ENCODE results near the gene ARHGAP4. TPM values are rescaled to one million over a fixed set of nuclear protein-coding genes. Genes with fewer than 3 reads are reported as not detected.
A peak's percentile ranks its signal among the peaks of the same experiment; 100 is the strongest.

Gene ARHGAP4
- total RNA-seq, 1 experiment from 2014 or later = 67.4 TPM

DNA sequence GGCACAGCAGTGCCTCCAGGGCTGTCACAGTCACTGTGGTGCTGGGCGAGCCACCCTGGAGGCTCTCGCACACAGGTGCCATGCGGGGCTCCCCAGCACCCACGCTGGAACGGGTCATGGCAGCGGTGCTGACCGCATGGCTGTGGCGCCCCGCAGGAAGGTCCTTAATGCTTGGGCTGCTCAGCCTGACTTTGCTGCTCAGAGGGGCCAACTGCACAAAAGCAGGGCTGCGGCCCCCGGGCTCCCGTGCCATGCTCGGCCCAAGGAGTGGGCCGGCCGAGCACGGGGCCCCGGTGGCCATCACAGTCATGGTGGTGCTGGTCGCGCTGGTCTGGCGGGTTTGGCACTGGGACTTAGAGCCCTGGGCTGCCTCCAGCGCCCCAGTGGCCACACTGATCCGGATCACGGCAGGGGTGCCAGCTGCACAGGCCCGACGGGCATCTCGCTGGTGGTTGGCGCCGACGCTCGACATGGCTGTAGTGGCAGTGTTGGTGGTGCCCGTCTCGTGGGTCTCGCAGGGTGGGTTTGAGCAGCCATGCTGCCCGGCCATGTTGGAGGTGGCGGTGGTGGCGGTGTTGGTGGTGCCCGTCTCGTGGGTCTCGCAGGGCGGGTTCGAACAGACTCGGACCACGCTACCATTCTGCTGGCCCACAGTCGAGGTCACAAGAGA is 28.6 kb upstream of the ARHGAP4 start (continued):
- TF ChIP-seq, protein P1, sequence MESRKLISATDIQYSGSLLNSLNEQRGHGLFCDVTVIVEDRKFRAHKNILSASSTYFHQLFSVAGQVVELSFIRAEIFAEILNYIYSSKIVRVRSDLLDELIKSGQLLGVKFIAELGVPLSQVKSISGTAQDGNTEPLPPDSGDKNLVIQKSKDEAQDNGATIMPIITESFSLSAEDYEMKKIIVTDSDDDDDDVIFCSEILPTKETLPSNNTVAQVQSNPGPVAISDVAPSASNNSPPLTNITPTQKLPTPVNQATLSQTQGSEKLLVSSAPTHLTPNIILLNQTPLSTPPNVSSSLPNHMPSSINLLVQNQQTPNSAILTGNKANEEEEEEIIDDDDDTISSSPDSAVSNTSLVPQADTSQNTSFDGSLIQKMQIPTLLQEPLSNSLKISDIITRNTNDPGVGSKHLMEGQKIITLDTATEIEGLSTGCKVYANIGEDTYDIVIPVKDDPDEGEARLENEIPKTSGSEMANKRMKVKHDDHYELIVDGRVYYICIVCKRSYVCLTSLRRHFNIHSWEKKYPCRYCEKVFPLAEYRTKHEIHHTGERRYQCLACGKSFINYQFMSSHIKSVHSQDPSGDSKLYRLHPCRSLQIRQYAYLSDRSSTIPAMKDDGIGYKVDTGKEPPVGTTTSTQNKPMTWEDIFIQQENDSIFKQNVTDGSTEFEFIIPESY (IDR thresholded peaks at IDR 0.05; ENCODE audit: extremely low read depth, insufficient replicate concordance, low read length) = no peak
- TF ChIP-seq SRF (IDR thresholded peaks at IDR 0.05; ENCODE audit: low read depth) = no peak
- no peak for TF ChIP-seq SP1 (IDR thresholded peaks at IDR 0.05; ENCODE audit: low read depth)
- TF ChIP-seq, protein P2, sequence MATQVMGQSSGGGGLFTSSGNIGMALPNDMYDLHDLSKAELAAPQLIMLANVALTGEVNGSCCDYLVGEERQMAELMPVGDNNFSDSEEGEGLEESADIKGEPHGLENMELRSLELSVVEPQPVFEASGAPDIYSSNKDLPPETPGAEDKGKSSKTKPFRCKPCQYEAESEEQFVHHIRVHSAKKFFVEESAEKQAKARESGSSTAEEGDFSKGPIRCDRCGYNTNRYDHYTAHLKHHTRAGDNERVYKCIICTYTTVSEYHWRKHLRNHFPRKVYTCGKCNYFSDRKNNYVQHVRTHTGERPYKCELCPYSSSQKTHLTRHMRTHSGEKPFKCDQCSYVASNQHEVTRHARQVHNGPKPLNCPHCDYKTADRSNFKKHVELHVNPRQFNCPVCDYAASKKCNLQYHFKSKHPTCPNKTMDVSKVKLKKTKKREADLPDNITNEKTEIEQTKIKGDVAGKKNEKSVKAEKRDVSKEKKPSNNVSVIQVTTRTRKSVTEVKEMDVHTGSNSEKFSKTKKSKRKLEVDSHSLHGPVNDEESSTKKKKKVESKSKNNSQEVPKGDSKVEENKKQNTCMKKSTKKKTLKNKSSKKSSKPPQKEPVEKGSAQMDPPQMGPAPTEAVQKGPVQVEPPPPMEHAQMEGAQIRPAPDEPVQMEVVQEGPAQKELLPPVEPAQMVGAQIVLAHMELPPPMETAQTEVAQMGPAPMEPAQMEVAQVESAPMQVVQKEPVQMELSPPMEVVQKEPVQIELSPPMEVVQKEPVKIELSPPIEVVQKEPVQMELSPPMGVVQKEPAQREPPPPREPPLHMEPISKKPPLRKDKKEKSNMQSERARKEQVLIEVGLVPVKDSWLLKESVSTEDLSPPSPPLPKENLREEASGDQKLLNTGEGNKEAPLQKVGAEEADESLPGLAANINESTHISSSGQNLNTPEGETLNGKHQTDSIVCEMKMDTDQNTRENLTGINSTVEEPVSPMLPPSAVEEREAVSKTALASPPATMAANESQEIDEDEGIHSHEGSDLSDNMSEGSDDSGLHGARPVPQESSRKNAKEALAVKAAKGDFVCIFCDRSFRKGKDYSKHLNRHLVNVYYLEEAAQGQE (IDR thresholded peaks at IDR 0.05; ENCODE audit: low read depth) = no peak
- TF ChIP-seq ZFX (IDR thresholded peaks at IDR 0.05) = no peak

DNA sequence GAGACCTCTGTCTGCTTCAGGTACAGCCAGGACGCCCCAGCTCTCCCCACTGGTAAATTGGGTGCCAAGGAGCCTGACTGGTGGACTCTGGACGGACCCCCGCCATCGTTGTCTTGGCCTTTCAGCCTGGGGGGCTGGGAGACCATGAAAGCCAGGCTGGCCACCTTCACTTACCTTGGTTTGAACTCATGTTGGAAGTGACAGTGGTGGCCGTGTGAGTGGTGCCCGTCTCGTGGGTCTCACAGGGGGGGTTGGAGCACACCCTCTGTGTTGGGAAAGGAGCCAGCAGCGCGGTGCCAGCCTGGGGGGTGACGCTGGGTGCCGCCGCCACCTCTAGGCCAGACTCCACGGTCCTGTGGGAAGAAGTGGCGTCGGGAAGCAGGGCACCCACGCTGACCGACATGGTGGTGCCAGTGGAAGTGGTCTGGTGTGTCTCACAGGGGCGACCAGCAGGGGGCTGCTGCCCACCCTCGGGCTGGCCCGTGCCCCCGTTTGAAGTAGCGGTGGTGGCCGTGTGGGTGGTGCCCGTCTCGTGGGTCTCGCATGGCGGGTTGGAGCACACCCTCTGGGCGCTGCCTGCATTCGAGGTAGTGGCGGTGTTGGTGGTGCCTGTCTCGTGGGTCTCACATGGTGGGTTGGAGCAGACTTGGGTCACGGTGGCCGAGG is 28.0 kb upstream of the ARHGAP4 start:
- no peak overlapping the region for H3K27ac ChIP-seq (ENCODE audit: low read depth, low read length)
- DNase-seq (ENCODE audit: low read depth, low spot score) = no peak
- POLR2A ChIA-PET = no interaction called here
- no peak overlapping the region for H3K9ac ChIP-seq (ENCODE audit: low read length)
- H3K9me3 ChIP-seq (ENCODE audit: control insufficient read depth in 1 of 2, insufficient read depth in 1 of 2, low read depth in 1 of 2, low read length in 2 of 2) = no peaks in the 10 kb centered on the region
- no peaks in the 10 kb centered on the region; the same call in 1 of the 2 replicates for H3K79me2 ChIP-seq (ENCODE audit: insufficient read depth, low read length)
- RAD21 ChIA-PET (ENCODE audit: low non-redundant PET in 1 of 2, low total read pairs in 2 of 2, uncharacterized antibody in 2 of 2, unreplicated experiment in 2 of 2) = no interaction called here
- no peaks in the 10 kb centered on the region for H3K9me2 ChIP-seq (ENCODE audit: insufficient read depth)
- no peak overlapping the region for H3K4me2 ChIP-seq (ENCODE audit: low read length)
- no peak overlapping the region for H3K4me3 ChIP-seq (replicated peaks in 1 of 2; ENCODE audit: low read depth in 1 of 2, low read length in 2 of 2)
- CTCF ChIA-PET = no interaction called here
- no peak overlapping the region for H2AFZ ChIP-seq (ENCODE audit: low read depth, low read length, poor library complexity, severe bottlenecking)
- H3K36me3 ChIP-seq (ENCODE audit: control insufficient read depth in 1 of 2, insufficient read depth in 2 of 2, low read length in 2 of 2) = peaks cover 0 to 17% of the 10 kb centered on the region in 2 experiments; a peak in 1 of 4 replicates
- intact Hi-C loops (cut with micrococcal nuclease) = loop anchor here (1.0 to 2.0 kb wide), 2 partner anchors 30 to 189 kb away; partner anchors contain the start of gene PLXNB3
- ATAC-seq = peak; percentile 8; the same call in 1 of the 2 replicates
- no peak for TF ChIP-seq TCF7L2 (IDR thresholded peaks at IDR 0.05; ENCODE audit: borderline replicate concordance, extremely low read depth, insufficient read depth, insufficient read length)
- no peak for TF ChIP-seq EZH2 (IDR thresholded peaks at IDR 0.05)
- TF ChIP-seq RAD21 (IDR thresholded peaks at IDR 0.05; ENCODE audit: low read depth) = no peak
- no peaks in the 10 kb centered on the region for H3K27me3 ChIP-seq (ENCODE audit: insufficient read depth, low read length)
- H3K4me1 ChIP-seq (ENCODE audit: control insufficient read depth in 1 of 2, insufficient read depth in 2 of 2, low read length in 2 of 2) = no peaks in the 10 kb centered on the region
- no TSS peak for BruUV-seq (replicated peaks)
- H4K20me1 ChIP-seq (ENCODE audit: insufficient read depth) = no peaks in the 10 kb centered on the region
